Endometrial microvascular endothelial cells (primary cell): ENCODE results near the gene PACSIN2. TPM values are rescaled to one million over a fixed set of nuclear protein-coding genes. Genes with fewer than 3 reads are reported as not detected.
"Not testable (repeated sequence)": the region's sequence is repeated elsewhere in the genome, so short reads cannot be mapped to it uniquely, and the experiment has no call there.

ENCODE experiments used
- in situ Hi-C: cut with HindIII; loops from 2 replicates; pipeline ENCODE4 v1.10.0; 2017; ENCODE audit warnings: low sequenced_read_pairs, low pct_unique_long_range_greater_than_20kb; ENCODE audit errors: inconsistent ontology term
- total RNA-seq: library from RNA; depleted of rRNA; stranded (reverse); fragments of >200 nt; gene quantifications from one replicate; pipeline ENCODE4 v1.2.3, GENCODE V29; 2015; ENCODE audit errors: inconsistent ontology term

Gene PACSIN2, protein sequence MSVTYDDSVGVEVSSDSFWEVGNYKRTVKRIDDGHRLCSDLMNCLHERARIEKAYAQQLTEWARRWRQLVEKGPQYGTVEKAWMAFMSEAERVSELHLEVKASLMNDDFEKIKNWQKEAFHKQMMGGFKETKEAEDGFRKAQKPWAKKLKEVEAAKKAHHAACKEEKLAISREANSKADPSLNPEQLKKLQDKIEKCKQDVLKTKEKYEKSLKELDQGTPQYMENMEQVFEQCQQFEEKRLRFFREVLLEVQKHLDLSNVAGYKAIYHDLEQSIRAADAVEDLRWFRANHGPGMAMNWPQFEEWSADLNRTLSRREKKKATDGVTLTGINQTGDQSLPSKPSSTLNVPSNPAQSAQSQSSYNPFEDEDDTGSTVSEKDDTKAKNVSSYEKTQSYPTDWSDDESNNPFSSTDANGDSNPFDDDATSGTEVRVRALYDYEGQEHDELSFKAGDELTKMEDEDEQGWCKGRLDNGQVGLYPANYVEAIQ
- total RNA-seq: 51.7 TPM

DNA sequence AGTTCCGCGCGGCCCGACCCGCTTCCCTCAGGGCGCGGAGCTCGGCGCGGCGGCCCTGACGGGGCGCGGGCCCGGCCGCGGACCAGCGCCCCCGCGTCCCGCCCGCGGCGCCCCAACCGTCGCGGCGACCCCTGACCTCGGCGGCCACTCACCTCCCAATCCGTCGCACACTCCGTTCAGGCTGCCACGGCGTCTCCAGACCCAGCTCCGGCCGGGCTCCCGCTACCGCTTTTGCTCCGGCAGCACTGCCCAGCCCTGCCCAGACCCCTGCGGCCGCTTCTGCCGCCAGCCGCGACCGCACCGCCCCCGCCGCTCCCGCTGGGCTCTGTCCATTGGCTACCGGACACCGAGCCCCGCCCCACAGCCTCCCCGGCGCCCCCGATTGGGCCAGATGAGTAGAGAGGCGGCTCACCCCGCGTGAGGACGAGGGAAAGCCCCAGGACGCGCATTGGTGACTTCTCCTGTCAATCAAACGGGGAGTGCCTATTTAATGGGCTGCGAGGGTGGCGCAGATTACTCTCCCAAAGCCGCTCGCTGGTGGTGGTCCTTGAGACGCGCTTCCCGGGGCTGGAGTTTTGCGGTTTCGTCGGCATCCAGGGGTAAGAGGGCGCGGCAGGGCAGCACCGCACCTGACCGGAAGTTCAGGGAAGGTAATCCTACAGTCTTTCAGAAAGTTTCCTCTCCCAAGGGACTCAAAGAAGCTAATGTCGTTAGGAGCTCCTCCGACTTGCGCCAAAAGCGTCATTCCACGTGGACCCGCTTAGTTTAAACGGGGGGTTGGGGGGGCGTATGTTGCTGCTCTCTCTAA is at the start of gene PACSIN2:
Gene PACSIN2, minus strand, starts transcription at position 281 of the 808 bp plus-strand sequence. CDS start 103,069 bp downstream, outside the sequence.
- in situ Hi-C loops: no loop called here

DNA sequence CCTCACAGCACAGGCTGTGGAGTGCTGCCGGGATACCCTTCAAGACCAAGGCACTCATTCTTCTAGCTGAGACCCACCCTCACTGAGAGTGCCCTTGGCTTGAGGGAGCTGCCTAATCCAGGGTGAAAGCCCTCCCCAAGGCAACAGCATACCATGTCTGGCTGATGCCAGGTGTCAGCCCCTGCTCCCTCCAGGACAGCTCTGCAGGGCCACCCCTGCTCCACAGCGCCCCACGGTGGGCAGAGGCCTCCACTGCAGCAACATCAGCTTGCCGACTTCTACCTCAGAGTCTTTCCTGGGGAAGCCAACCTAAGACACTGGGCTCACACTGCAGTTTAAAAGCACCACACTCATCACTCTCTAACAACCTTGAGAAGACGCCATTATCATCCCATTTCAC is 45.2 kb upstream of the PACSIN2 start:
- in situ Hi-C loops: no loop called here

GRCh38 chr22:43057641-43058040 is 42.7 kb upstream of the PACSIN2 start:
- in situ Hi-C loops: no loop called here

DNA sequence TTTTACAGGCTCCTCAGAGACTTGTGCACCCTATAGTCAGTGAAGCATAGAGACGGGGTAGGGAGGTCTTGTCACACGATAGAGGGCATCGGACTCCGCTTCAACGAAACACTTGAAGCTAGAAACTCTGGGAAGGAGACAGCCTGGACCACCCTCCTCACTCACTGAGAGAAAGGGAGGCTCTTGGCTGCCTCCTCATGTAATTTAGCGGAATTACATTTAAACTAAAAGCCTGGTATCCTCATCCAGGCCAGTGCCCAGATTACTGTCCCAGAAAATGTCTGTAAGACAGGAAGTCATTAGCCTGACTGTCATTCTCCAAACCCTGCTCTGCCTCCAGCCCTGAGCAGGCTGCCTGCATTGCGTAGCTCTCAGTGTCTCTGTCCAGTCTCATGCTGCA is 38.2 kb upstream of the PACSIN2 start:
- in situ Hi-C loops: no loop called here

DNA sequence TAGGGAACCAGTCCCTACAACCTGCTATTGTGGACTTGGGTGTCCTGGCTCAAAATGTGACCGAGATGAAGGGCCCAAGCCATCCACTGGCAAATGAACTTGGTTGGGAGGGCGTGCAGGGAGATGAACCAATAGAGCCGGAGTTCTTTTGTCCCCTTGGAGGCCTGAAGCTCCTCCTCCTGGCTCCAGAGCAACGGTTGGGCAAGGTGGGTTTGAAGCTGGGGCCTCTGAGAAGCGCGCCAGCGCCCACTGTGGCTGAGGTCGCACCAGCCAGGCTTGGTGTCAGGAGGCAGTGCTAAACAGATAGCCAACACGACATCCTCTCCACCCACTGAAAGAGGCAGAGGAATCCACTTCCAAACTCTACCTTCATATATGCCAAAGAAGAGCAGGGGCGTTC is 36.0 kb upstream of the PACSIN2 start:
- in situ Hi-C loops: no loop called here

DNA sequence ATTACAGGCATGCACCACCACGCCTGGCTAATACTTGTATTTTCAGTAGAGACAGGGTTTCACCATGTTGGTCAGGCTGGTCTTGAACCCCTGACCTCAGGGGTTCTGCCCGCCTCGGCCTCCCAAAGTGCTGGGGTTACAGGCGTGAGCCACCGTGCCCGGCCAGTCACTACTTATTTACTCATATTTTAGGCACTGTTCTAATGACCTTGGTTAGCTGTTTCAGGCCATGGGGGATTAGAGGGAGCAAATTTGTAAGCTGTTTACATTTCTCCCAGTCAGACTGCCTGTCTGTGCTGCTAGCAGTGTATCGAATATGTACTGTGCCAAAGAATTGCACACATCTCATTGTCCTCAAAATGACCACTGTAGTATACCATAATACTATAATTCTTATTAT is 32.7 kb upstream of the PACSIN2 start:
- in situ Hi-C loops: no loop called here

- in situ Hi-C loops: no loop called here
Observed at GRCh38 chr22:43044290-43044712, 29.4 kb upstream of the PACSIN2 start.

DNA sequence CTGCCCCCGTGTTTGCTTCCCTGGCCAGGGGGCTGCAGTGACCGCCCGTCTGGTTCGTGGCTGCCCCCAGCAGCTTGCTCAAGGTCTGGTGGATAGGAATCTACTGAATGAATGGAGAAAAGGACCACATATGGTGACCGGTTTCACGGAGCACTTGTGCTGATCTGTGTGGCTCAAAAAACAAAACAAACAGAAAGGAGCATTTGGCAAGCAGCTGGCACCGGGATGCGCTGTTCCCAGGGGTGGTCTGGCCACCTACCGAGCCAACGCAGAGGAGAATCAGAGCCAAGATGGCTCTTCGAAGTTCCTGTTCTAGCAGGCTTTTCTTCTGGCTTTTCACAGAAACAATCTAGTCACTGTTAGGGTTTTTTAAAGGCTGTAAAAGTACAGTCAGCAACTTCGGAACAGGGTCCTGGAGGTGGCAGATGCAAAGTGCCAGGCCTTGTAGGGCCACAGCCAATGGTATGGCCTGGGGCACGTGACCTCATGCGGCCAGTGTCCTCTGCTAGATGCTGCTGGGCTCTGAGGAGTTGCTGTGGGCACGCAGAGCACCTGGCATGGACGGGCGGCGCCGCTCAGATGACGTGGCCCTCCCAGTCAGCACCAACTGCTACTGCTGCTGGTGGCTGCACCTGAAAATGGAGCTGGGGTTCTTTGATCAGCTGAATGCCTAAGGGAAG is 27.3 kb upstream of the PACSIN2 start:
- in situ Hi-C loops: no loop called here

DNA sequence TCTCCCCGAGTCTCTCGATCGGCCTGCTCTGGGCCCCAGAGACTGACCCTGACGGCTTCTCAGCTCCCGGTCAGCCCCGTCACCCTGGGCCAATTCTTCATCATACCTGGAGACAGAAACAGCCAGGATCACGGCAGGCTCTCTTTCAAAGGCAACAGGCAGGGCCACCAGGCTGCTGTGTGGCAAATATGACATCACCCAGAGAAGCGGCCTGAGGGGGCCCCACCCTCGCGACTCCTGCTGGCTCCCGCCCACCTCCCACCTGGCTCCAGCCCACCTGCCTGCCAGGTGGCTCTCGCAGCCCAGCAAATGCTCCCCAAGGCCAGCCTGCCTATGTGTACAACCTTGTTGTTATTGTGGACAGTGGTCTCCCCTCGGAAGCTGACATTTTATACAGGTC is 24.9 kb upstream of the PACSIN2 start:
- in situ Hi-C loops: no loop called here

- in situ Hi-C loops: no loop called here
Observed at GRCh38 chr22:43038325-43038724, 23.4 kb upstream of the PACSIN2 start.

GRCh38 chr22:43036282-43036829 is 21.4 kb upstream of the PACSIN2 start:
- in situ Hi-C loops: no loop called here

DNA sequence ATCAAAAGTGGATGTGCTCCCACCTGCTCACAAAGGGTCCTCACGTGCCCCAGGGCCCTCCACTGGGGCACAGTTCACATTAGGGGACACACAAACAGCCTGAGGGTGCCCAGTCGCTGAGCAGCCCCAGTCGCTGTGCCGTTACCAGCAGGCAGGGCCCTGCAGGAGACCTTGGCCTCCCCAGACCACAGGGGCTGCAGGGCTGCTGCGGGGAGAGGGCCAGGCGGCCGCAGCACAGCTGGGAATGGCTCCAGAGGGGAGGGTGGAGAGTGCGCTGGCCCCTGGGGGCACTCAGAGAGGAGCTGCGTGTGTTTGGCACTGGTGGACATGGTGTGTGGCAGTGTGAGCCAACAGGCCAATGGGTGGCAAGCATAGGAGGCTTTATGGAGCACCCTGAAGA is 20.3 kb upstream of the PACSIN2 start:
- in situ Hi-C loops: no loop called here

GRCh38 chr22:43031617-43032016 is 16.7 kb upstream of the PACSIN2 start:
- in situ Hi-C loops: no loop called here

GRCh38 chr22:43018615-43019014 is 3.7 kb upstream of the PACSIN2 start:
- in situ Hi-C loops: no loop called here

- in situ Hi-C loops: no loop called here
Observed at GRCh38 chr22:43017525-43018460, 2.8 kb upstream of the PACSIN2 start.

- in situ Hi-C loops: not testable (repeated sequence)
Observed at GRCh38 chr22:43016150-43016549, 1.2 kb upstream of the PACSIN2 start.

DNA sequence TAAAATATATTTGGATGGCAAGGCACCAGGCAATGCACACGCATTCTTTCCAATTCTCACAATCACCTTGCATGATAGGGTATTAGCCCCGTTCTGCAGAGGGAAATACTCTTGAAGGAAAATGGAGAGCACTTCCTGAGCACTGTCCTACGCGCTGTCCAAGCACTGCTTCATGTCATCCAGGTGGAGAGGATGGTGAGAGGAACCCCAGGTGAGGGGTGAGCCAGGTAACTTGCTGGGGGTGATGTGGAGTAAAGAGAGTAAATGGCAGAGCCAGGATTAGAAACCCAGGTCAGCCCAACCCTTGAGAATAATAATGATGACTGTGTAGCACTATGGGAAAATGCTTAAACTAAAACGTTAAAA is 711 bp upstream of the PACSIN2 start:
- in situ Hi-C loops: no loop called here

- in situ Hi-C loops: no loop called here
Observed at GRCh38 chr22:43014316-43014868, 557 bp downstream of the PACSIN2 start.
